GM19043 (cell line): Measurements from ENCODE around the gene NEB.

ENCODE experiments used
- ATAC-seq: cut with Tn5 transposase; IDR thresholded peaks from one replicate; pipeline ENCODE4 v1.9.1; 2021; ENCODE audit warnings: low read depth; ENCODE audit not compliant: unreplicated experiment

The NEB gene

DNA sequence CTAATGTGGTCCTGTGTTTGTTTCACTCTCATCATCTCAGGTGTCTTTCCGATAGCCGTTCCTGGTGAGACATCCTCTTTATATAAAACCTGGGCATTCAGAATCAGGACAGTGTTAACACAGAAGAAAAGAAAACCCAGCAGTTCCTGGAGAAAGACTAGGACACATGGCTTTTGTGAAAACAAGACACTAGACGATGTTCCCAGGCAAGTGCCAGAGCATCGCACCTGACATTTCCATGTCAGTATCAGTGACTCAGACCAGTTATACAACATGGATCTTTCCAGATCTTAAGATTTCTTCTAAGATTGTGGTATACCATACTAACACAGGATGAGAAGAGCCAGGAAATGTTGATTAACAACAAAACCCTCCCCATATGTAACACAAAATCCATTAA is 228.1 kb downstream of the NEB start:
- no peak for ATAC-seq

DNA sequence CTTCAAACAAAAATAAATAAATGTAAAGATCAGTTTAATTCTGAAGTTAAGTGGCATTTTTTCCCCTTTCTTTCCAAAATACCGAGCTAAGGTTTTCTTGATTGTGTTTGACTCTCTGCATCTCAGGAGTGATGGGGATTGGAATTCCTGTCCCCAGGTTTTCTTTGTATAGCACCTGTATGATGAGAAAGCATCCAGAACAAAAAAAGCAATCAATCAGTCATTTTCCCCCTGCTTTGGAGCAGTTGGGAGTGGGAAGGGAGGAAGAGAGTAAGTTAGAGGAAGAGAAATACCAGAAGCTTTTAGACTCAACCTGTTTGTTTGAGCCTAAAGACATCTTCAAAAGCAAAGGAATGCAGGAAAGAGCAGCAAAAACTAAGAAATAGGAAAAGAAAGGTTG is 236.1 kb downstream of the NEB start:
- no peak for ATAC-seq

DNA sequence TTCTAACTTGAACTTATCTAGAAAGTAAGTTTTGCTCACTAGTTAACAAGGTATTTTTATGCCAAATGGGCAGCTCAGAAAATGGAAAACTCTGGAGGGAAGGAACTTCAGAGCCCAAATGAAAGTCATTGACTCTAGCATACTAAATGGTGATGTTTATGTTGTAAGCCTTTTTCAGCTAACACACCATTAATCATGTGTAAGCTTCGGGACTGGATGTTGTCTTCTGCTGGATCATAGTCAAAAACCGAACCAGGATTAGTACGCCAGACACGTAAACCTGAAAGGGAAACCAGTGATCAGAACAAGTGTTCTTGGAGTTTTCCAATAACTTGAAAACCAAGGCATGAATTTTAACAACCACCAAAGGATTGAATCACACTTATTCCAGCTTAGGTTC is 242.8 kb downstream of the NEB start:
- ATAC-seq: no peak

DNA sequence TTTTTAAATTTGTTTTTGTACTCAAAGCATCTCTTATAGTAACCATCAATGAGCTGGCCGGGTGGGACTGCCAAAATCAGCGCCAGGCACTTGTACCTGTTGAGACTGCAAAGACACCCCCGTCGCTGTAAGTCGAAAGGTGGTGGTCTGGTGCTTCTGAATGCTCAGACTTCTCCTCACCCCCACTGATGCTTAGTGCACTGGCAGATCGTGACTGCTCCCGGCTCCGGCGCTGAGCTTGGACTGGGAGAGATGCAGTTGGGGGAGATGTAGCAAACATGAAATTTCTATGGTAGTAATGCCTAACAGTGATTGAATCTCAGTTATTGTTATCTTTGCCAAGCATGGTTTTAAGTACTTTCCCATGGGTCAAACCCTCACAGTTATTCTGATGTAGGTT is 244.0 kb downstream of the NEB start:
- ATAC-seq: no peak

DNA sequence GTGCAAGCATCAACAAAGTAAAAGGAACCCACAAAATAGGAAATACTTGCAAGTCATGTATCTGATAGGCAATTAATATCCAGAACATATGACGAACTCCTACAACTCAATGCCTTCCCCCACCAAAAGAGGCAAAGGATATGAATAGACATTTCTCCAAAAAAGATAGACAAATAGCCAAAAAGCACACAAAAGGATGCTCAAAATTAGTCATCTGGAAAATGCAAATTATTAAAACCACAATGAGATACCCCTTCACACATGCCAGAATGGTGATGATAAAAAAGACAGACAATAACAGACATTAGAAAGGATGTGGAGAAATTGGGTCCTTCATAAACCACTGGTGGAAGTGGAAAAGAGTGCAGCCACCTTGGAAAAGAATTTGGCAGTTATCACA is 248.2 kb downstream of the NEB start:
- ATAC-seq: no peak

DNA sequence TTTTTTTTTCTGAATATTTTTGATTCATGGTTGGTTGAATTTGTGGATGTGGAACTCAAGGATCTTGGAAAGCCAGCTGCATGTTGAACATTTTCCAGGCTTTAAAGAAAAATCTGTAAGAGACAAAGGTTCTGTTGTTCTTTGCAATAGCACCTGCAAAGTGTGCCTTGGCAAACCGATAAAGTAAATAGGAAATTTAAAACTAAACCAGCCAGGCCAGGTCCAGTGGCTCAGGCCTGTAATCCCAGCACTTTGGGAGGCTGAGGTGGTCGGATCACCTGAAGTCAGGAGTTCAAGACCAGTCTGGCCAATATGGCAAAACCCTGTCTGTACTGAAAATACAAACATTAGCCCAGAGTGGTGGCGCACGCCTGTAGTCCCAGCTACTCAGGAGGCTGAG is 250.2 kb downstream of the NEB start:
- no peak for ATAC-seq

DNA sequence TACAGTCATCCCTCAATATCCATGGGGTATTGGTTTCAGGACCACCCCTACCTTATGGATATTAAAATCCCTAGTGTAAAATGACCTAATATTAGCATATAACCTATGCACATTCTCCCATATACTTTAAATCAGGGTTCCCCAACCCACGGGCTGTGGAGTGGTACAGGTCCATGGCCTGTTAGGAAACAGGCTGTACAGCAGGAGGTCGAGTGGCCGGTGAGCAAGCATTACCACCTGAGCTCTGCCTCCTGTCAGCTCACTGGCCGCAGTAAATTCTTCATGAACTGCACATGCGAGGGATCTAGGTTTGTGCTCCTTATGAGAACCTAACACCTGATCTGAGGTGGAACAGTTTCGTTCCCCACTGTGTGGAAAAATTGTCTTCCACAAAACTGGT is 250.7 kb downstream of the NEB start:
- ATAC-seq: no peak

DNA sequence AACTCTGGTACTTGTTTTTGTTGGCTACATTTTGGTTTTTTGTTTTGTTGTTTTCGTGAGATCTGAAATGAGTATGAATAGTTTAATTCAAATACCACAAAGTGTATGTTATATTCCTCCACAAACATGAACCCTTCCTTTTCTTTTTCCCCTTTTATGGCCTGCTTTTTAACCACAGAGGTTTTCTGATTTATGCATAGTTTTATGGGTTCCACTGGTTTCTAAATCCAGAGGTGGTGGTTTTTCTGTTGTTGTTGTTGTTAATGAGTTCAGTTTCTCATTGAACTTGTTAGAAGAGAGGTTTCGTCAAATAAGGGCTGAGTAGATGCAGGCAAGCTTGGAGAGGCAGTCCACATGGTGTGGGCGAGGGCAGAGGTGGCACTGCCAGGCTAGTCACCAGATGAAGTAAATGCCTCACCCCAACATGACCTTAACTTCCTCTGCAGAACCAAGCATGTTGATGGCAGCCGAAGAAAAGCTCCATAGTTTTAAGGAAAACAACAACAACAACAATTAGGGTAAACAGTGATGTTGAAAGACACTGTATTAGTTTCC is 252.0 kb downstream of the NEB start:
- ATAC-seq: no peak

DNA sequence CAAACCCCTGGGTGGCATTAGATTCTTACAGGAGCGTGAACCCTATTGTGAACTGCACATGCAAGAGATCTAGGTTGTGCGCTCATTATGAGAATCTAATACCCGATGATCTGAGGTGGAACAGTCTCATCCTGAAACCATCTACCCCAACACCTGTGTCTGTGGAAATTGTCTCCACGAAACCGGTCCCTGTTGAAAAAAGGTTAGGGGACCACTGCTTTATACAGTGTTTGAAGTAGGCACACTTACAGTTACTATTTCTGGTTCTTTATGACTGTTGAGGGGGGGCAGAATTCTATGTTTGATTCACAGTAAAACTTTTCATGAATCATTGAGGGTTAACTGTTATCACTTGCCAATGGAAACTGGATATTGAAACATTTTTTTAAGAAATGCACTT is 252.5 kb downstream of the NEB start:
- ATAC-seq: no peak

DNA sequence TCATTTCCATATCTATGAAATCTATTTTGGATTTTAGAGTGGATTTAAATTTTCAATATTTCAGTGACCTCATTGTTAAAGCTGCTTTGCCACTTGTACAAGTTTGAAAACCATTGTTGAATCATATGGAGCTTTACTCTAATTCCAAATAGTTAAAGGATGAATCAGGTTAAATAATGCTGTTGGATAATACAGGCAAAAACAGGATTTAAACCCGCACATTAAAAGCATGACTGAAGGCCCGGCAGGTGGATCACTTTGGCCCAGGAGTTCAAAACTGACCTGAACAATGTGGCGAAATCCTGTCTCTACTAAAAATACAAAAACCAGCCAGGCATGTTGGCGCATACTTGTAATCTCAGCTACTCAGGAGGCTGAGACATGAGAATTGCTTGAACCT is 256.3 kb downstream of the NEB start:
- no peak for ATAC-seq

DNA sequence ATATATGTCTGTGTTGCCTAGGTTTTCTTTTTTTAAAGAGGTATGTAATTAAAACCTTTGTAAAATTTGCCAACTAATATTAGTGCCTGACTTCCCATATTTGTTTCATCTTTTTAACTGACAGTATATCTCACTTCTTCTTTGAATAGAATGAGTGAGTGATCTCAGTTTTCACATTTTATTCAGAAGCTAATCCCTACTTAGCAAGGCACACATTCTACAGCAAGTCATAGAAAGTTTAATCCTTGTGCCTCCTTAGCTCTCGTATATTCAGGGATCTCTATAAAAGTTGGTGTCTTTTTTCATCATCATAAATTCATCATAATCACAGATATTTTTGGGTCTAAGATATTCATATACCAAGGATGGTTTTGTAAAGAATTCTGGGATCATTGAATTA is 258.0 kb downstream of the NEB start:
- ATAC-seq: no peak

DNA sequence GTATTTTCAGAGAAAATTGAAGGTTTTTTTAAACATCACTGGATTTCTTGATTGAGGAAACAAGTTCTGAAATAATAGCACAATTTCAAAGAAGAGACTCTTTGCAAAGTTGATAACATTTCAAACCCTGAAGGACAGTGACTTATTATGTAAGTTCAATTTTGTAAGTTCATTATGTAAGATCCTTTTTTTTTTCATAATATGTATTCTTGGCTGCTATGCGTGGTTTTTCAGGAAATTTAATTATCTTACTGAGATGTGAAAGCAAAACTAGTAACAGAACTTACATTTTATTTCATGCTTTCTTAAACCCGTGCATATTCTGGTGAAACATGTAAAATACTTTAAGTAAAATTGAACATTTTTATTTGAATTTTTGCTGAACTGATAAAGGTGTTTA is 259.2 kb downstream of the NEB start:
- ATAC-seq: no peak

DNA sequence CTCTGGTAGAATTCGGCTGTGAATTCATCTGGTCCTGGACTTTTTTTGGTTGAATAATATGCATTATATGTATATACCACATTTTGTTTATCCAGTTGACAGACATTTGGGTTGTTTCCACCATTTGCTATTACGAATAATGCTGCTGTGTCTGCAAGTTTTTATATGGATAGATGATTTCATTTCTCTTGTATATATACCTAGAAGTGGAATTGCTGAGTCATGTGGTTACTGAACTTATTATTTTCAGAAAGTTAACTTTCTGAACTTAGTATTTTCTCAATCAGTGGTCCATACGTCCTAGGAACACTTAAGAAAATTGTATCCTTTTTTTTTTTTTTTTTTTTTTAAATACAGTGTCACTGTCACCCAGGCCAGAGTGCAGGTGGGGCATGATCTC is 261.3 kb downstream of the NEB start:
- no peak for ATAC-seq

DNA sequence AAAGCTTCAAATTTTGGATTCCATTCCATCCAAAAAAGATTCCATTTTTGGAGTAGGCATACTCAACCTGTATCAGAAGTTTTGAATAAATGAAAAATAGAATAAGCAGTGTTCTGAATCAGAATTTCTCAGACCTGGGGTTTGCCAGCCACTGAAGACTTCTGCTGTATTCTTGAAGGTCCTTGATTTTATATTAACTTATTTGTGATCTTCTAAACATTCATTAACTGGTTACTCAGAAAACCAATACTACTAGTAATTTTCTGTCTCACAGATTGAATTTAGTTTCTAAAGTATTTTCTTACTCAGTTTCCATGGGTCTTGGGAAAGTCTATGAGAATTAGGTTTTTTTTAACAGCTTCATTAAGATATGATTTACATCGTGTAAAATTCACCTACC is 263.7 kb downstream of the NEB start:
- ATAC-seq: no peak

DNA sequence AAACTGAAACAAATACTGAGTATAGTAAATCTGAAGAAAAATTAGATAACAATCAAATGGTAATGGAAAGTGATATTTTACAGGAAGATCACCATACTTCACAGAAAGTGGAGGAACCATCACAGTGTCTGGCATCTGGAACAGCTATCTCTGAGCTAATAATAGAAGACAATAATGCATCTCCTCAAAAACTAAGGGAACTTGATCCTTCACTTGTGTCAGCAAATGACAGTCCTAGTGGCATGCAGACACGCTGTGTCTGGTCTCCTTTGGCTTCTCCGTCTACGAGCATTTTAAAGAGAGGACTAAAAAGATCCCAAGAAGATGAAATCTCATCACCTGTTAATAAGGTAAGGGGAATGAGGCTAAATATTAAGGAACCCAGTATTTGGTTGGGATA is 268.5 kb downstream of the NEB start:
- no peak for ATAC-seq

DNA sequence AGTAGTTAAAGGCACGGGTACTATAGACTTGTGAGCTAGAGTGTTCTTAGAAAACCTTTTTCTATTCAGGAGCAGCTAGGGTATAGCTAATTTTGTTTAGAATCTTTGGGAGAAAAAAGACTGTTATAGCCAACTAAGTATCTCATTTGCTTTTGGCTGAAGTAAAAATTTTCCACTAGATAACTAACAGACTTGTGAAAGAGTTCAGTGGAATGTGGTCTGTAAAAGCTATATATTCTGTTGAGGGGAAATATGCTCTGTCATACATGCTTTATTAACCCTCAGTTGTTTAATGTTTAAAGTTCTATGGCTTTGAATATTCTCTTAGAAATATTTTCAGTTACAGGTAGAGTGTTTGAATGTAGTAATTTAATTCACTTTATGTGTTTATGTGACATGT is 274.9 kb downstream of the NEB start:
- no peak for ATAC-seq

DNA sequence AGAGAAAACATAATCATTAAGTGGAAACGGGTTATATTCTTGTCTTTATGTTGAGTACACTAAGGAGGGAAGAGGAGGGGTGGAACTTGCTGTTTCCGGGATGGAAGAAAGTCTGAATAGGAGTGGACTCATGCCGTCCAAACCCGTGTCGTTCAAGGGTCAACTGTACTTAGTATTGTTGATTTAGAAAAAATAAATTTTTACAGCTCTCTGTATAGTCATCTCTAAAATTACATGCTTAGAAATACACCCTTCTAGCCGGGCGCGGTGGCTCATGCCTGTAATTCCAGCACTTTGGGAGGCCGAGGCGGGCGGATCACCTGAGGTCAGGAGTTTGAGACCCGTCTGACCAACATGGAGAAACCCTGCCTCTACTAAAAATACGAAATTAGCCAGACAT is 295.1 kb downstream of the NEB start:
- ATAC-seq: no peak

DNA sequence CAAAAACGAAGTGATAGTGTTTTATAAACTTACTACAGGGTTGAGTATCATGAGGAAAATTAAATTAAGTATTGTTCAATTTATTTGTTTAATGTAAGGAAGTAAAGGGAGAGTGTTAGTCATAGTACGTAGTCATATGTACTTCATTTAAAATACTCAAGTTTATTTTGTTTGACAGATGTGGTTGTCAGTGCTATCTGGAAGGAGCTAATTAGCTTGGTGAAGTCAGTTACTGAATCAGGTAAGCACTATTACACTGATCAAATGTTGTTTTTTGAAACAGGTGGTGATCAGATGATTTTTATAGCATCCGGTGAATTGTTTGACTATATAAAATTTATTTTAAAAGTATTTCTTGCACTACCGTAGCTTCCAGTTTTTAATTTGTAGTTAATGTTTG is 295.8 kb downstream of the NEB start:
- ATAC-seq: no peak

DNA sequence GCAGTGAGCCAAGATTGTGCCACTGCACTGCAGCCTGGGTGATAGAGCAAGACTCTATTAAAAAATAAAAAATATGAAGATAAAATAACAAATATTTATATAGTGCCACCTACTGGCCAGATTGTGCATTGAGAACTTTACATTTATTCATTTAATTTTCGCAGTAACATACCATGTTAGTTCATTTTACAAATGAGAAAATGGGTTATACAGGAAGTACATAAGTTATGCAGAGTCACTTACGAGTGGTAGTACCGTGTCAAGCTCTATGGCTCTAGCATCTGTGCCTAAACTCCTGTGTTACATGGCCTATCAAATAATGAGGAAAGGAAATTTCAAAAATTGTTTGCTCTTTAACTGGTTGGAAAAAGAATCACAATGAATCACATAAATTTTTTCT is 296.6 kb downstream of the NEB start:
- ATAC-seq: no peak
